ENCODE data around the gene WDFY4. TPM values are rescaled to one million over a fixed set of nuclear protein-coding genes. Genes with fewer than 3 reads are reported as not detected.

The WDFY4 gene
- total RNA-seq, 1 experiment from 2014 or later, result 0.23 TPM

DNA sequence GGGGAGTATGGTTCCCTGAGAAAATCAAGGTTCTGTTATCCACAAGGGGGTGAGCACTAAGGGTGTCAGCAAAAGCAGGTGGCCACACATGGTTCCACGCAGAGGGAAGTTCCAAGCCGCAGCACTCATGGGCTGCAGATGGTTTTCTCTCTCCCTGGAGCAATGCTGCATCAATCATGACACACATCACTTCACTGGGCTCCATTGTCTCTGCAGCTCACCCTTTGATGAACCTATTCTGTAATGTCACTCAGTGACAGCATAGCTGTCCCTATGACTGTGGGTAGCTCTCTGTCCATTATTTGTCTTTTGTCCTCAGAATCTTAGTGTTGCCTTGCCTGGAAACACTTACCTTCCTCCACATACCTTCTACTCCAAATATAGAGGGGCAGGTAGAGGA is 220.2 kb downstream of the WDFY4 start:
- Histone ChIP-seq H3K9me3 (ENCODE audit: control insufficient read depth, insufficient read depth, low read depth, low read length) (no peaks in the 10 kb centered on the region), H3K4me1 (ENCODE audit: control insufficient read depth, insufficient read depth, low read length) (no peaks in the 10 kb centered on the region), H3K4me3 (ENCODE audit: low read depth in 2 of 2, low read length in 2 of 2) (no peak overlapping the region), H3K27me3 (ENCODE audit: control insufficient read depth, insufficient read depth, low read length) (peaks cover 13% of the 10 kb centered on the region), H3K27ac (ENCODE audit: low read length) (no peak overlapping the region), H3K36me3 (ENCODE audit: control insufficient read depth, insufficient read depth, low read length) (no peaks in the 10 kb centered on the region)
- TF ChIP-seq, protein P1, sequence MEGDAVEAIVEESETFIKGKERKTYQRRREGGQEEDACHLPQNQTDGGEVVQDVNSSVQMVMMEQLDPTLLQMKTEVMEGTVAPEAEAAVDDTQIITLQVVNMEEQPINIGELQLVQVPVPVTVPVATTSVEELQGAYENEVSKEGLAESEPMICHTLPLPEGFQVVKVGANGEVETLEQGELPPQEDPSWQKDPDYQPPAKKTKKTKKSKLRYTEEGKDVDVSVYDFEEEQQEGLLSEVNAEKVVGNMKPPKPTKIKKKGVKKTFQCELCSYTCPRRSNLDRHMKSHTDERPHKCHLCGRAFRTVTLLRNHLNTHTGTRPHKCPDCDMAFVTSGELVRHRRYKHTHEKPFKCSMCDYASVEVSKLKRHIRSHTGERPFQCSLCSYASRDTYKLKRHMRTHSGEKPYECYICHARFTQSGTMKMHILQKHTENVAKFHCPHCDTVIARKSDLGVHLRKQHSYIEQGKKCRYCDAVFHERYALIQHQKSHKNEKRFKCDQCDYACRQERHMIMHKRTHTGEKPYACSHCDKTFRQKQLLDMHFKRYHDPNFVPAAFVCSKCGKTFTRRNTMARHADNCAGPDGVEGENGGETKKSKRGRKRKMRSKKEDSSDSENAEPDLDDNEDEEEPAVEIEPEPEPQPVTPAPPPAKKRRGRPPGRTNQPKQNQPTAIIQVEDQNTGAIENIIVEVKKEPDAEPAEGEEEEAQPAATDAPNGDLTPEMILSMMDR (IDR thresholded peaks at IDR 0.05), result no peak
- TF ChIP-seq TCF7L2 (IDR thresholded peaks at IDR 0.05; ENCODE audit: low read depth, low read length), result no peak
- BruUV-seq (replicated peaks), result no TSS peak
- intact Hi-C loops (cut with micrococcal nuclease; ENCODE audit: unreplicated experiment) (loop anchor here (10.0 kb wide), 1 partner anchor 470 kb away; no protein-coding TSS in a partner anchor), in situ Hi-C loops (cut with HindIII; ENCODE audit: low pct_unique_long_range_greater_than_20kb, low sequenced_read_pairs) (no loop called here)
- ChIA-PET POLR2A (no interaction called here), CTCF (no interaction called here)
- no peak for DNase-seq (ENCODE audit: low read depth, low spot score)
- no peak for ATAC-seq

DNA sequence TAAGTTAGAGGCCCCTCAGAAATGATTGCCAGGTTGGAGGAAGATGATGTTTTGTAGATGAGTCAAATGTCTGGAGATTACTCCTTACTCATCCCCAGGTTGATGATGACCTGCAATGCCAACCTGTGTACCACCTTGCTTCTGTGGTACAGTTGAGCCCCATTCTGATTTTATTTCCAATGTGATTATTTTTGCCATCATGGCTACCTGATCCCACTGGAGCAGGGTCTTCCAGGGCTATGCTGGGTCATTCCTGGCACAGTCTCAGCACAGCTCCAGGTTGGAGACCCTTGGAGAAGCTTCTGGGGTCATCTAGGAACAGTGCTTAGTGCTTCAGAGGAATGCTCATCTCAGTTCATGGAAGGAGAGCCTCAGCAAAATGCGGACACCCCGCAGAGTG is 220.6 kb downstream of the WDFY4 start:
- intact Hi-C loops (cut with micrococcal nuclease; ENCODE audit: unreplicated experiment), result loop anchor here (10.0 kb wide), 1 partner anchor 469 kb away; no protein-coding TSS in a partner anchor
- Histone ChIP-seq H3K27me3 (ENCODE audit: control insufficient read depth, insufficient read depth, low read length) (peaks cover 13% of the 10 kb centered on the region), H3K4me1 (ENCODE audit: control insufficient read depth, insufficient read depth, low read length) (no peaks in the 10 kb centered on the region), H3K4me3 (ENCODE audit: low read depth in 2 of 2, low read length in 2 of 2) (no peak overlapping the region), H3K36me3 (ENCODE audit: control insufficient read depth, insufficient read depth, low read length) (no peaks in the 10 kb centered on the region), H3K27ac (ENCODE audit: low read length) (no peak overlapping the region), H3K9me3 (ENCODE audit: control insufficient read depth, insufficient read depth, low read depth, low read length) (no peaks in the 10 kb centered on the region)
- ChIA-PET CTCF (no interaction called here), POLR2A (no interaction called here)
- TF ChIP-seq, protein P1 (IDR thresholded peaks at IDR 0.05), result no peak
- TF ChIP-seq POLR2AphosphoS5 (IDR thresholded peaks at IDR 0.05; ENCODE audit: low read depth, low read length) (no peak), SIN3A (IDR thresholded peaks at IDR 0.05; ENCODE audit: borderline replicate concordance, insufficient read depth, low read depth, low read length) (no peak), TCF7L2 (IDR thresholded peaks at IDR 0.05; ENCODE audit: low read depth, low read length) (no peak)
- TF ChIP-seq, protein P2, sequence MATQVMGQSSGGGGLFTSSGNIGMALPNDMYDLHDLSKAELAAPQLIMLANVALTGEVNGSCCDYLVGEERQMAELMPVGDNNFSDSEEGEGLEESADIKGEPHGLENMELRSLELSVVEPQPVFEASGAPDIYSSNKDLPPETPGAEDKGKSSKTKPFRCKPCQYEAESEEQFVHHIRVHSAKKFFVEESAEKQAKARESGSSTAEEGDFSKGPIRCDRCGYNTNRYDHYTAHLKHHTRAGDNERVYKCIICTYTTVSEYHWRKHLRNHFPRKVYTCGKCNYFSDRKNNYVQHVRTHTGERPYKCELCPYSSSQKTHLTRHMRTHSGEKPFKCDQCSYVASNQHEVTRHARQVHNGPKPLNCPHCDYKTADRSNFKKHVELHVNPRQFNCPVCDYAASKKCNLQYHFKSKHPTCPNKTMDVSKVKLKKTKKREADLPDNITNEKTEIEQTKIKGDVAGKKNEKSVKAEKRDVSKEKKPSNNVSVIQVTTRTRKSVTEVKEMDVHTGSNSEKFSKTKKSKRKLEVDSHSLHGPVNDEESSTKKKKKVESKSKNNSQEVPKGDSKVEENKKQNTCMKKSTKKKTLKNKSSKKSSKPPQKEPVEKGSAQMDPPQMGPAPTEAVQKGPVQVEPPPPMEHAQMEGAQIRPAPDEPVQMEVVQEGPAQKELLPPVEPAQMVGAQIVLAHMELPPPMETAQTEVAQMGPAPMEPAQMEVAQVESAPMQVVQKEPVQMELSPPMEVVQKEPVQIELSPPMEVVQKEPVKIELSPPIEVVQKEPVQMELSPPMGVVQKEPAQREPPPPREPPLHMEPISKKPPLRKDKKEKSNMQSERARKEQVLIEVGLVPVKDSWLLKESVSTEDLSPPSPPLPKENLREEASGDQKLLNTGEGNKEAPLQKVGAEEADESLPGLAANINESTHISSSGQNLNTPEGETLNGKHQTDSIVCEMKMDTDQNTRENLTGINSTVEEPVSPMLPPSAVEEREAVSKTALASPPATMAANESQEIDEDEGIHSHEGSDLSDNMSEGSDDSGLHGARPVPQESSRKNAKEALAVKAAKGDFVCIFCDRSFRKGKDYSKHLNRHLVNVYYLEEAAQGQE (IDR thresholded peaks at IDR 0.05; ENCODE audit: insufficient read depth in 1 of 2, low read depth in 2 of 2, low read length in 1 of 2), result no peak
- no TSS peak for BruUV-seq (replicated peaks)
- in situ Hi-C loops (cut with HindIII; ENCODE audit: low pct_unique_long_range_greater_than_20kb, low sequenced_read_pairs), result no loop called here
- DNase-seq (ENCODE audit: low read depth, low spot score), result no peak
- ATAC-seq, result no peak
